Heart left ventricle (tissue), 16 donors: ENCODE data around the gene PPM1L. TPM values are rescaled to one million over a fixed set of nuclear protein-coding genes. Genes with fewer than 3 reads are reported as not detected.
A peak's percentile ranks its signal among the peaks of the same experiment; 100 is the strongest.
"Not testable (repeated sequence)": the region's sequence is repeated elsewhere in the genome, so short reads cannot be mapped to it uniquely, and the experiment has no call there.

Source experiments
- ATAC-seq, 4 donors: fragments of 200-7000 bp; cut with Tn5 transposase; one replicate each; pipeline ENCODE4 v1.9.1; 2020 to 2022; ENCODE audit warnings: moderate library complexity in 4 of 4, mild to moderate bottlenecking in 3 of 4, moderate number of reproducible peaks in 1 of 4
- DNase-seq, 5 donors: peaks; one replicate each; pipeline ENCODE4 v3.0.0-alpha.2; 2020
- H3K27ac ChIP-seq, 12 donors: fragments of 200-600 bp; sonication (generic) in 4 of 12; one replicate each; pipeline versions ENCODE4 v1.5.0 to v1.8.0; 2016 to 2022; ENCODE audit warnings: mild to moderate bottlenecking in 2 of 12
- H3K27me3 ChIP-seq, 9 donors: fragments of 200-600 bp; sonication (generic) in 2 of 9; one replicate each; pipeline versions ENCODE4 v1.5.1 to v1.8.0; 2016 to 2022; ENCODE audit warnings: mild to moderate bottlenecking in 3 of 9
- H3K36me3 ChIP-seq, 9 donors: fragments of 200-600 bp; sonication (generic) in 2 of 9; one replicate each; pipeline versions ENCODE4 v1.5.0 to v1.8.0; 2018 to 2022; ENCODE audit warnings: mild to moderate bottlenecking in 2 of 9
- H3K4me1 ChIP-seq, 12 donors: fragments of 200-600 bp; sonication (generic) in 4 of 12; one replicate each; pipeline versions ENCODE4 v1.5.0 to v1.8.0; 2016 to 2022; ENCODE audit warnings: mild to moderate bottlenecking in 3 of 12
- H3K4me3 ChIP-seq, 12 donors: fragments of 200-600 bp; sonication (generic) in 4 of 12; one replicate each; pipeline versions ENCODE4 v1.5.0 to v1.8.0; 2017 to 2022; ENCODE audit warnings: mild to moderate bottlenecking in 9 of 12, moderate library complexity in 4 of 12
- H3K9me3 ChIP-seq, 12 donors: fragments of 200-600 bp; sonication (generic) in 4 of 12; one replicate each; pipeline versions ENCODE4 v1.5.0 to v1.8.0; 2016 to 2022; ENCODE audit warnings: mild to moderate bottlenecking in 1 of 12
- CTCF ChIP-seq, 12 donors: fragments of 200-600 bp; sonication (generic) in 4 of 12; IDR thresholded peaks; one replicate each; pipeline versions ENCODE4 v1.5.0 to v1.8.0; 2018 to 2022; ENCODE audit warnings: antibody characterized with exemption in 12 of 12, mild to moderate bottlenecking in 5 of 12
- POLR2A ChIP-seq, 2 donors: fragments of 450-650 bp; IDR thresholded peaks; one replicate each; pipeline ENCODE4 v1.6.1; 2017; ENCODE audit warnings: antibody characterized with exemption in 2 of 2, mild to moderate bottlenecking in 2 of 2, moderate library complexity in 2 of 2
- WGBS, 4 donors: extraction: QIAGEN DNeasy Blood & Tissue Kit in 2 of 4; methylation state at CpG; one replicate each; pipeline versions ENCODE4 v1.1.5 to v1.1.7; 2013 to 2018; 5-methylcytosine and 5-hydroxymethylcytosine counted together
- intact Hi-C, 10 donors: fragments of 100-400 bp; cut with DNase I; formaldehyde crosslinking; loops; one replicate each; pipeline versions ENCODE4 v1.11.1 to v1.14.2; 2022
- polyA plus RNA-seq, 2 donors: library from polyadenylated mRNA; stranded (reverse); fragments of 200-250 nt; gene quantifications; one replicate each; pipeline ENCODE4 v1.2.3, GENCODE V29; 2013
- total RNA-seq, 9 donors: library from RNA; depleted of rRNA in 2 of 9; stranded (reverse); fragments of >200 nt in 2 of 9; fragmentation: NEBNext Ultra II Directional in 3 of 9; extraction: Animal tissue kit (Norgen Biotek cat#: 25700) in 3 of 9; gene quantifications; one replicate each; pipeline versions ENCODE4 v1.1.0 to v1.2.4, GENCODE V29; 2016 to 2023
- donor health status: ischemic (EF 13 %, LVEDD 7.1; RV severe dilation, severe dysfunction).
- donor health status: healthy with polysubstance abuse.
- donor health status: DM: no; HTN: yes; CAD: no.
- donor health status: DM: no; HTN: no; CAD: no.
- donor health status: ischemic (EF 25% LVEDD 6.9; RV normal size, moderate dysfunction).
- donor health status: ischemic (EF 25% LVEDD 5.7; RV mildly dilated, moderate dysfunction).
- donor health status: healthy.
- donor health status: DM: yes; HTN: yes; CAD: no.
- donor health status: ischemic (EF 35%, LVEDD 5.7; RV mildly dilated, moderate dysfunction).
- donor health status: nonischemic (EF 11% LVEDD 7.7; RV severe dilation, severe dysfunction).
- donor health status: DM: yes; HTN: yes; CAD: no.
- donor health status: PGD.
- donor health status: ischemic (EF 29% LVEDD 5.4; RV normal size, mild dysfunction).
- donor health status: nonischemic (EF 23%, LVEDD 6.1; RV moderate dilation, normal function).

PPM1L gene
- total and polyA plus RNA-seq, 11 donors: 6.2 to 89.6 (median 41.7) TPM

GRCh38 chr3:160980740-160981139, 224.7 kb downstream of the PPM1L start:
- peak overlapping the region in 1 of 12 donors; percentile 76 for H3K27ac ChIP-seq
- peaks cover 0 to 15% (median 2%) of the 10 kb centered on the region in 12 donors for H3K9me3 ChIP-seq
- WGBS, 4 donors: 80 to 92% (median 88%) methylated on average over 2 of the region's 2 CpGs
- peak in 2 of 4 donors; percentile 24 to 31 for ATAC-seq
- H3K4me1 ChIP-seq: peaks cover 0 to 56% (median 0%) of the 10 kb centered on the region in 12 donors
- no peaks in the 10 kb centered on the region for H3K36me3 ChIP-seq
- no peak overlapping the region for H3K4me3 ChIP-seq
- intact Hi-C loops: no loop called here
- TF ChIP-seq CTCF (IDR thresholded peaks at IDR 0.05) (no peak), POLR2A (IDR thresholded peaks at IDR 0.05) (no peak)
- no peak for DNase-seq
- no peaks in the 10 kb centered on the region for H3K27me3 ChIP-seq

- Histone ChIP-seq H3K4me1 (peaks cover 0 to 62% (median 0%) of the 10 kb centered on the region in 12 donors), H3K27me3 (no peaks in the 10 kb centered on the region), H3K4me3 (no peak overlapping the region), H3K36me3 (no peaks in the 10 kb centered on the region), H3K27ac (peak overlapping the region in 1 of 12 donors; percentile 76), H3K9me3 (peaks cover 0 to 15% (median 2%) of the 10 kb centered on the region in 12 donors)
- TF ChIP-seq CTCF (IDR thresholded peaks at IDR 0.05): no peak
- TF ChIP-seq POLR2A (IDR thresholded peaks at IDR 0.05): no peak
- ATAC-seq (peak in 3 of 4 donors; percentile 42 to 77 (median 61)), DNase-seq (peak in 1 of 5 donors; percentile 9)
- intact Hi-C loops: no loop called here
- WGBS, 4 donors: 92 to 97% (median 92%) methylated on average over 3 of the region's 3 CpGs
Observed at GRCh38 chr3:160981217-160981938, 225.3 kb downstream of the PPM1L start.

GRCh38 chr3:160982491-160982890, 226.5 kb downstream of the PPM1L start:
- no peak for DNase-seq
- peaks cover 0 to 60% (median 0%) of the 10 kb centered on the region in 12 donors for H3K4me1 ChIP-seq
- no peak overlapping the region for H3K4me3 ChIP-seq
- intact Hi-C loops: no loop called here
- no peaks in the 10 kb centered on the region for H3K36me3 ChIP-seq
- H3K9me3 ChIP-seq: peaks cover 0 to 15% (median 2%) of the 10 kb centered on the region in 12 donors
- ATAC-seq: no peak
- TF ChIP-seq CTCF (IDR thresholded peaks at IDR 0.05) (no peak), POLR2A (IDR thresholded peaks at IDR 0.05) (no peak)
- WGBS, 4 donors: 69 to 89% (median 83%) methylated on average over 1 of the region's 1 CpG
- H3K27me3 ChIP-seq: no peaks in the 10 kb centered on the region
- peak overlapping the region in 1 of 12 donors; percentile 76 for H3K27ac ChIP-seq

- 76 to 94% (median 87%) methylated on average over 6 of the region's 6 CpGs for WGBS, 4 donors
- H3K4me3 ChIP-seq, DNase-seq, H3K27ac ChIP-seq, intact Hi-C loops, ATAC-seq, H3K27me3 ChIP-seq, H3K36me3 ChIP-seq: not testable (repeated sequence)
- Histone ChIP-seq H3K4me1 (peaks cover 0 to 47% (median 0%) of the 10 kb centered on the region in 12 donors), H3K9me3 (peaks cover 0 to 15% (median 2%) of the 10 kb centered on the region in 12 donors)
Observed at GRCh38 chr3:160983900-160984299, 227.9 kb downstream of the PPM1L start.
